T-helper 2 cell treated with Interferon-gamma antibody and Interleukin-4, amounts not matched to agents 5 μg/mL and 100 μg/mL, for 36 hours (primary cell): ENCODE measurements around the gene RHOG.
"Not testable (repeated sequence)": the region's sequence is repeated elsewhere in the genome, so short reads cannot be mapped to it uniquely, and the experiment has no call there.

Experiments used
- DNase-seq: peaks from one replicate; pipeline ENCODE4 v3.0.0; 2021; ENCODE audit warnings: low spot score
- H3K27ac Mint-ChIP-seq: one replicate; pipeline ENCODE4 v1.8.0; 2021; ENCODE audit warnings: mild to moderate bottlenecking, mixed read lengths
- H3K27me3 Mint-ChIP-seq: one replicate; pipeline ENCODE4 v1.8.0; 2021; ENCODE audit warnings: low read depth, mixed read lengths
- H3K36me3 Mint-ChIP-seq: one replicate; pipeline ENCODE4 v1.8.0; 2021; ENCODE audit warnings: low read depth, mixed read lengths
- H3K4me1 Mint-ChIP-seq: one replicate; pipeline ENCODE4 v1.8.0; 2021; ENCODE audit warnings: low read depth, mixed read lengths
- H3K4me3 Mint-ChIP-seq: one replicate; pipeline ENCODE4 v1.8.0; 2022; ENCODE audit warnings: mild to moderate bottlenecking, moderate library complexity, mixed read lengths
- H3K9me3 Mint-ChIP-seq: one replicate; pipeline ENCODE4 v1.8.0; 2021; ENCODE audit warnings: mixed read lengths

Gene RHOG

GRCh38 chr11:3823303-3823702, 17.5 kb downstream of the RHOG start:
- Mint-ChIP-seq H3K4me3 (no peak overlapping the region), H3K9me3 (no peaks in the 10 kb centered on the region), H3K4me1 (peaks cover 29% of the 10 kb centered on the region), H3K27me3 (no peaks in the 10 kb centered on the region), H3K27ac (no peak overlapping the region), H3K36me3 (peaks cover 41% of the 10 kb centered on the region)
- no peak for DNase-seq

GRCh38 chr11:3822312-3822711, 18.4 kb downstream of the RHOG start:
- Mint-ChIP-seq H3K9me3 (no peaks in the 10 kb centered on the region), H3K36me3 (peaks cover 33% of the 10 kb centered on the region)

GRCh38 chr11:3820971-3821370, 19.8 kb downstream of the RHOG start:
- H3K27ac Mint-ChIP-seq, result no peak overlapping the region

More at GRCh38 chr11:3822312-3822711, 18.4 kb downstream of the RHOG start:
- H3K4me1 Mint-ChIP-seq, result peaks cover 29% of the 10 kb centered on the region
- no peaks in the 10 kb centered on the region for H3K27me3 Mint-ChIP-seq
- no peak overlapping the region for H3K4me3 Mint-ChIP-seq
- H3K27ac Mint-ChIP-seq, result no peak overlapping the region
- no peak for DNase-seq

GRCh38 chr11:3817181-3817800, 23.5 kb downstream of the RHOG start:
- Mint-ChIP-seq H3K36me3 (no peaks in the 10 kb centered on the region), H3K27me3 (no peaks in the 10 kb centered on the region), H3K27ac (no peak overlapping the region), H3K4me3 (no peak overlapping the region), H3K4me1 (no peaks in the 10 kb centered on the region), H3K9me3 (no peaks in the 10 kb centered on the region)
- DNase-seq, result no peak

More at GRCh38 chr11:3820971-3821370, 19.8 kb downstream of the RHOG start:
- no peak overlapping the region for H3K4me3 Mint-ChIP-seq
- H3K36me3 Mint-ChIP-seq, result peaks cover 19% of the 10 kb centered on the region
- DNase-seq, result no peak
- no peaks in the 10 kb centered on the region for H3K9me3 Mint-ChIP-seq
- no peaks in the 10 kb centered on the region for H3K27me3 Mint-ChIP-seq
- peaks cover 20% of the 10 kb centered on the region for H3K4me1 Mint-ChIP-seq

GRCh38 chr11:3816673-3817072, 24.1 kb downstream of the RHOG start:
- no peaks in the 10 kb centered on the region for H3K27me3 Mint-ChIP-seq
- no peaks in the 10 kb centered on the region for H3K4me1 Mint-ChIP-seq
- H3K9me3 Mint-ChIP-seq, result no peaks in the 10 kb centered on the region
- H3K4me3 Mint-ChIP-seq, result no peak overlapping the region
- no peak overlapping the region for H3K27ac Mint-ChIP-seq
- no peak for DNase-seq
- no peaks in the 10 kb centered on the region for H3K36me3 Mint-ChIP-seq

DNA sequence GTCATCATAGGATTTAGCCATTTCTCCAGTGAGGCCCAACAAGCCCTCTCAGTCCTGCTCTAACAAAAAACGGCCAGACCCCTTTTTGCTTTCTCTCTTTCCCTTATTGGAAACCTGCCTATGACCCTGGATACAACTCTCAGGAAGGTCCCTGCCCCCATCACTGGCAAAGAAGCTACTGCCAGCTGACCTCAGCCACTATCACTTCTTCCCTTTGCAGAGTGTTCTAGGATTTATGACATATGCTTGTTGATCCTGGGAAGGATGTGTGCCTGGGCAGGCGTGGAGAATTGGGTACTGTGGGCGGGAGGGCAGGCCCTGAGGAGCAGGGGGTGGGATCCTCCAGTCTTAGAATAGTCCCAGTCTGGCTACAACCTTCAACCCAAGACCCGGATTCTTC, 24.9 kb downstream of the RHOG start:
- Mint-ChIP-seq H3K27ac (no peak overlapping the region), H3K9me3 (no peaks in the 10 kb centered on the region), H3K36me3 (no peaks in the 10 kb centered on the region), H3K4me3 (no peak overlapping the region), H3K27me3 (no peaks in the 10 kb centered on the region), H3K4me1 (no peaks in the 10 kb centered on the region)
- no peak for DNase-seq

GRCh38 chr11:3814832-3815231, 25.9 kb downstream of the RHOG start:
- DNase-seq, H3K27me3 Mint-ChIP-seq, H3K36me3 Mint-ChIP-seq, H3K4me1 Mint-ChIP-seq, H3K9me3 Mint-ChIP-seq, H3K27ac Mint-ChIP-seq, H3K4me3 Mint-ChIP-seq: not testable (repeated sequence)

DNA sequence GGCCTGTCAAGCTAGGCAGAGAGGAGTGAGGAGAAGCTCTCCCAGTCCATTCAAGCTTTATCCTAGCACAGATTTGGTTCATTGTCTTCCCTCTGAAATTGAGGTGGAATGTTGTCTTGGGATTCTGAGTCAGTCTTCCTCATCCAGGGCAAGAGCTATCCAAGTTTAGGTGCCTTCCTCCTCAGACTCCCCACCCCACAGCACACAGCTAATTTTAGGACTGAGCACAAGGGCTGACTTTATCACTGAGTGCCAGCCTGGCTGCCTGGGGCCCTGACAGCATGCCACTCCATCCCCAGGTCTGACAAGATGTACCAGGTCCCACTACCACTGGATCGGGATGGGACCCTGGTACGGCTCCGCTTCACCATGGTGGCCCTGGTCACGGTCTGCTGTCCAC, 29.8 kb downstream of the RHOG start:
- Mint-ChIP-seq H3K4me1 (peaks cover 13% of the 10 kb centered on the region), H3K4me3 (no peak overlapping the region), H3K36me3 (no peaks in the 10 kb centered on the region), H3K9me3 (no peaks in the 10 kb centered on the region), H3K27ac (no peak overlapping the region), H3K27me3 (no peaks in the 10 kb centered on the region)
- no peak for DNase-seq

DNA sequence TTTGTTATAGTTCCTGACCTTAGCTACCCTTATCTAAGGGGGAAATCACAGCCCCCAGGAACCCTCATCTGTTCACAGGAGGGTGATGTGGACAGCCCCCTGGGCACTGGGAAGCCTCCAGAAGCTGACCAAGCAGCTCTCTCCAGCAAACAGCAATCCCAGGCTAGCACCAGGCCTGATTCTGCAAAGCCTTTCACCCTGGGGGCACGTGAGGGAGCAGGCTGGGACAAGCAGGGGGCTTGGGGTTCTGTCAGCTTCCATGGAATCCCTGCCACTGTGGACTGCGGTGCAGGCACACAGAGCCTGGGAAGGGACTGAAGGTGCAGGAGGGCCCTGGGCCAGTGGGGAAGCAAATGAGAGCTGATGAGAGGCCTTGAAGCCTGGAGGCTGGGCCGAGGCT, 30.3 kb downstream of the RHOG start:
- no peaks in the 10 kb centered on the region for H3K9me3 Mint-ChIP-seq
- H3K27me3 Mint-ChIP-seq, result no peaks in the 10 kb centered on the region
- no peak overlapping the region for H3K4me3 Mint-ChIP-seq
- DNase-seq, result no peak
- H3K4me1 Mint-ChIP-seq, result peaks cover 13% of the 10 kb centered on the region
- no peaks in the 10 kb centered on the region for H3K36me3 Mint-ChIP-seq
- H3K27ac Mint-ChIP-seq, result no peak overlapping the region

- H3K9me3 Mint-ChIP-seq, result no peaks in the 10 kb centered on the region
- H3K36me3 Mint-ChIP-seq, result no peaks in the 10 kb centered on the region
- no peak for DNase-seq
- no peaks in the 10 kb centered on the region for H3K27me3 Mint-ChIP-seq
- peaks cover 13% of the 10 kb centered on the region for H3K4me1 Mint-ChIP-seq
- no peak overlapping the region for H3K4me3 Mint-ChIP-seq
- H3K27ac Mint-ChIP-seq, result no peak overlapping the region
Measured at GRCh38 chr11:3809624-3809928, 31.2 kb downstream of the RHOG start.

DNA sequence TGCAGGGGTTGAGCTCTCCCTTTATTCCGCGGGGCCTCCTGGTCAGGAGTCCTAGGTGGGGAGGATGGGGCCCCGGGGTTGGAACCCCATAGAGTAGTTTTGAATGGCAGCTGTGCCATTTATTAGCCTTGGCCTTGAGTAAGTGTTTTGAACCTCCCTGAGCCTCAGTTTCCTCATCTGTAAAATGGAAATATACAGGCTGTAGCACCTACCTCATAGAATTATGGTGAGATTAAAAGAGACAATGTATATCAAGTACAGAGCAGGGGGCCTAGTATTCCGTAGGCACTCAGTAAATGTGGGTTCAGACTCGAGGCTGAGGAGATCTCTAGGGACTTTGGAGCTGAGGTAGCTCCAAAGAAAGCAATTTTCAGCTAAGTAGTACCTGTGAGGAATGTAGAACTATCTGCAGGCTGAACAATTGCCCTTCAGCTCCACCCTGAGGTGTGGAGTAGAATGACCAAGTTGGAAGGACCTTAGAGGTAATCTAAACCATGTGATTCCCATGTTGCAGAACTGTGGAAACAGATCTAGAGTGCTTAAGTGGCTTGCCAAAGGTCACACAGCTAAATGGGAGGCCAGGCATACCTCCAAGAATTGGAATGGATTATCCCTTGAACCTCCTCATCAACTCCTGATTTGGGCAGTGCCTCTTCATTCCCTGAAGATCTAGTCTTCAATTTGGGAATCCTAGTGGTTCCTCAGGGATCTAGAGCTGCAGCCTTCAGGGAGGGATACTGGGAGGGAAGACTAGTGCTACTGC, 31.7 kb downstream of the RHOG start:
- H3K9me3 Mint-ChIP-seq, result no peaks in the 10 kb centered on the region
- H3K4me1 Mint-ChIP-seq, result peaks cover 13% of the 10 kb centered on the region
- peak; percentile 48 for DNase-seq
- H3K4me3 Mint-ChIP-seq, result peak overlapping the region; percentile 91
- H3K27me3 Mint-ChIP-seq, result no peaks in the 10 kb centered on the region
- peak overlapping the region; percentile 55 for H3K27ac Mint-ChIP-seq
- H3K36me3 Mint-ChIP-seq, result no peaks in the 10 kb centered on the region

- Mint-ChIP-seq H3K9me3 (no peaks in the 10 kb centered on the region), H3K36me3 (no peaks in the 10 kb centered on the region), H3K27me3 (no peaks in the 10 kb centered on the region), H3K4me3 (peak within 1 kb of the TSS; percentile 91), H3K27ac (peak within 1 kb of the TSS; percentile 87), H3K4me1 (peaks cover 14% of the 10 kb centered on the region)
- peak; percentile 63 for DNase-seq
Measured at GRCh38 chr11:3807909-3808860, 32.6 kb downstream of the RHOG start, which contains the start of gene PGAP2. TSS of gene PGAP2 (plus strand) at chr11:3808560. CDS start at chr11:3811260, 2,700 bp downstream.

- H3K36me3 Mint-ChIP-seq, result peaks cover 1% of the 10 kb centered on the region
- DNase-seq, result no peak
- peaks cover 15% of the 10 kb centered on the region for H3K4me1 Mint-ChIP-seq
- H3K27me3 Mint-ChIP-seq, result no peaks in the 10 kb centered on the region
- no peak overlapping the region for H3K27ac Mint-ChIP-seq
- no peak overlapping the region for H3K4me3 Mint-ChIP-seq
- no peaks in the 10 kb centered on the region for H3K9me3 Mint-ChIP-seq
Measured at GRCh38 chr11:3803726-3804495, 36.8 kb downstream of the RHOG start.
